K562 (cell line): ENCODE measurements around the gene ACBD6. TPM values are rescaled to one million over a fixed set of nuclear protein-coding genes. Genes with fewer than 3 reads are reported as not detected.

Experiments used
- MCM2 ChIP-seq: fragments of 450-650 bp; IDR thresholded peaks from 2 replicates; pipeline ENCODE4 v1.6.1; 2017; ENCODE audit warnings: low read depth, mild to moderate bottlenecking
- MTA1 ChIP-seq: fragments of 450-650 bp; IDR thresholded peaks from 2 replicates; pipeline ENCODE4 v1.6.1; 2017; ENCODE audit warnings: borderline replicate concordance
- NCOA4 ChIP-seq: fragments of 450-650 bp; IDR thresholded peaks from 2 replicates; pipeline ENCODE4 v1.6.1; 2018; ENCODE audit warnings: mild to moderate bottlenecking; ENCODE audit not compliant: partially characterized antibody
- OTX1 ChIP-seq: fragments of 450-650 bp; formaldehyde crosslinking; IDR thresholded peaks from 2 replicates; pipeline ENCODE4 v1.4.0; 2022; ENCODE audit warnings: mild to moderate bottlenecking
- RBM17 ChIP-seq: fragments of 200-400 bp; formaldehyde crosslinking; IDR thresholded peaks from 2 replicates; pipeline ENCODE4 v1.6.1; 2017; ENCODE audit warnings: low read depth, mild to moderate bottlenecking, low read length, borderline replicate concordance
- RFX1 ChIP-seq: fragments of 450-650 bp; IDR thresholded peaks from 2 replicates; pipeline ENCODE4 v1.6.1; 2016; ENCODE audit warnings: mild to moderate bottlenecking, moderate library complexity
- SIRT6 ChIP-seq: IDR thresholded peaks from one replicate; pipeline ENCODE4 v1.6.1; 2012; ENCODE audit warnings: low read depth, mild to moderate bottlenecking, control low read depth, inconsistent platforms, low read length, moderate library complexity
- SMC3 ChIP-seq: conservative IDR thresholded peaks from 2 replicates; pipeline ENCODE4 v1.6.1; 2011; ENCODE audit warnings: low read depth, low read length, improper control_type of control experiment; ENCODE audit not compliant: insufficient read depth
- ZNF263 ChIP-seq: sonication (generic); formaldehyde crosslinking; IDR thresholded peaks from 2 replicates; pipeline ENCODE4 v1.8.0; 2022; ENCODE audit warnings: mild to moderate bottlenecking, missing genetic modification reagents, borderline replicate concordance
- polyA plus RNA-seq, 8 experiments: library from polyadenylated mRNA; depleted of rRNA in 4 of 8; stranded (reverse) in 5 of 8; unstranded in 3 of 8; fragments of >200 nt; fragmentation: Nextera tagmentation in 2 of 8; fragmentation: Illumina TruSeq in 1 of 8; extraction: Ambion mirVana in 2 of 8; extraction: Trizol in 1 of 8; gene quantifications; 2 replicates each; pipeline versions ENCODE4 v1.2.1 to v1.2.3, GENCODE V29; 2011 to 2014; ENCODE audit warnings: inconsistent platforms in 1 of 8, missing spikeins in 1 of 8
- total RNA-seq, 7 experiments: library from RNA; depleted of rRNA in 6 of 7; stranded (reverse); fragments of >200 nt in 6 of 7; fragmentation: Illumina TruSeq in 2 of 7; extraction: Trizol in 2 of 7; gene quantifications; 2 replicates each; pipeline versions ENCODE4 v1.2.1 to v1.2.3, GENCODE V29; 2011 to 2021; ENCODE audit warnings: low replicate concordance in 1 of 7
- TF ChIP-seq, protein P1 (sequence below): fragments of 450-650 bp; IDR thresholded peaks from 2 replicates; pipeline ENCODE4 v1.6.1; 2016; ENCODE audit warnings: low read depth
- TF ChIP-seq, protein P2 (sequence below), 2 experiments: fragments of 450-650 bp in 1 of 2; sonication (generic) in 1 of 2; formaldehyde crosslinking; conservative IDR thresholded peaks; 2 replicates each; pipeline versions ENCODE4 v1.4.0 to v1.8.1; 2020 to 2022; ENCODE audit warnings: mild to moderate bottlenecking in 1 of 2, missing genetic modification reagents in 1 of 2
- TF ChIP-seq, protein P3 (sequence below), 2 experiments: fragments of 450-650 bp in 1 of 2; IDR thresholded peaks; 2 replicates each; pipeline ENCODE4 v1.6.1; 2011 to 2017; ENCODE audit warnings: low read depth in 2 of 2, antibody characterized with exemption in 1 of 2, borderline replicate concordance in 1 of 2, low read length in 1 of 2, mild to moderate bottlenecking in 1 of 2, mixed read lengths in 1 of 2; ENCODE audit not compliant: control insufficient read depth in 1 of 2
- TF ChIP-seq, protein P4 (sequence below): fragments of 250-450 bp; sonication (Bioruptor Pico); IDR thresholded peaks from 2 replicates; pipeline ENCODE4 v1.5.0; 2020; ENCODE audit warnings: mild to moderate bottlenecking

The ACBD6 gene
- total and polyA plus RNA-seq, 9 of the 15 experiments (the other 6 are each of a cell fraction or from before 2014, with no cell fraction given): 16.9 to 107 (median 77.7) TPM

DNA sequence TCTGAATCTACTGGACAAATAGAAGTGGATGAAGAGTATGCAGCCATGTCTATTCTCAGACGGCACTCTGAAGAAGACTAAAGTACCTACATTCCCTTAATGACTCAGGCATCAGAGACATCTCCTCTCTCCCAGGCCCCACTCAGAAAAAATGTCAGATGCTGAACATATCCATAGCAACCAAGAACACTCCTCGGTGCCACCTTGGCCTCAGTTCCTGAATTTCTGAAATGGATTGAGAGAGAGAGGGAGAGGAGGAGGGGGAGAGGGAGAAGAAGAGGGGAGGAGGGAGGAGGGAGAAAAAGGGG, 40.4 kb upstream of the ACBD6 start (continued):
- TF ChIP-seq, protein P1, sequence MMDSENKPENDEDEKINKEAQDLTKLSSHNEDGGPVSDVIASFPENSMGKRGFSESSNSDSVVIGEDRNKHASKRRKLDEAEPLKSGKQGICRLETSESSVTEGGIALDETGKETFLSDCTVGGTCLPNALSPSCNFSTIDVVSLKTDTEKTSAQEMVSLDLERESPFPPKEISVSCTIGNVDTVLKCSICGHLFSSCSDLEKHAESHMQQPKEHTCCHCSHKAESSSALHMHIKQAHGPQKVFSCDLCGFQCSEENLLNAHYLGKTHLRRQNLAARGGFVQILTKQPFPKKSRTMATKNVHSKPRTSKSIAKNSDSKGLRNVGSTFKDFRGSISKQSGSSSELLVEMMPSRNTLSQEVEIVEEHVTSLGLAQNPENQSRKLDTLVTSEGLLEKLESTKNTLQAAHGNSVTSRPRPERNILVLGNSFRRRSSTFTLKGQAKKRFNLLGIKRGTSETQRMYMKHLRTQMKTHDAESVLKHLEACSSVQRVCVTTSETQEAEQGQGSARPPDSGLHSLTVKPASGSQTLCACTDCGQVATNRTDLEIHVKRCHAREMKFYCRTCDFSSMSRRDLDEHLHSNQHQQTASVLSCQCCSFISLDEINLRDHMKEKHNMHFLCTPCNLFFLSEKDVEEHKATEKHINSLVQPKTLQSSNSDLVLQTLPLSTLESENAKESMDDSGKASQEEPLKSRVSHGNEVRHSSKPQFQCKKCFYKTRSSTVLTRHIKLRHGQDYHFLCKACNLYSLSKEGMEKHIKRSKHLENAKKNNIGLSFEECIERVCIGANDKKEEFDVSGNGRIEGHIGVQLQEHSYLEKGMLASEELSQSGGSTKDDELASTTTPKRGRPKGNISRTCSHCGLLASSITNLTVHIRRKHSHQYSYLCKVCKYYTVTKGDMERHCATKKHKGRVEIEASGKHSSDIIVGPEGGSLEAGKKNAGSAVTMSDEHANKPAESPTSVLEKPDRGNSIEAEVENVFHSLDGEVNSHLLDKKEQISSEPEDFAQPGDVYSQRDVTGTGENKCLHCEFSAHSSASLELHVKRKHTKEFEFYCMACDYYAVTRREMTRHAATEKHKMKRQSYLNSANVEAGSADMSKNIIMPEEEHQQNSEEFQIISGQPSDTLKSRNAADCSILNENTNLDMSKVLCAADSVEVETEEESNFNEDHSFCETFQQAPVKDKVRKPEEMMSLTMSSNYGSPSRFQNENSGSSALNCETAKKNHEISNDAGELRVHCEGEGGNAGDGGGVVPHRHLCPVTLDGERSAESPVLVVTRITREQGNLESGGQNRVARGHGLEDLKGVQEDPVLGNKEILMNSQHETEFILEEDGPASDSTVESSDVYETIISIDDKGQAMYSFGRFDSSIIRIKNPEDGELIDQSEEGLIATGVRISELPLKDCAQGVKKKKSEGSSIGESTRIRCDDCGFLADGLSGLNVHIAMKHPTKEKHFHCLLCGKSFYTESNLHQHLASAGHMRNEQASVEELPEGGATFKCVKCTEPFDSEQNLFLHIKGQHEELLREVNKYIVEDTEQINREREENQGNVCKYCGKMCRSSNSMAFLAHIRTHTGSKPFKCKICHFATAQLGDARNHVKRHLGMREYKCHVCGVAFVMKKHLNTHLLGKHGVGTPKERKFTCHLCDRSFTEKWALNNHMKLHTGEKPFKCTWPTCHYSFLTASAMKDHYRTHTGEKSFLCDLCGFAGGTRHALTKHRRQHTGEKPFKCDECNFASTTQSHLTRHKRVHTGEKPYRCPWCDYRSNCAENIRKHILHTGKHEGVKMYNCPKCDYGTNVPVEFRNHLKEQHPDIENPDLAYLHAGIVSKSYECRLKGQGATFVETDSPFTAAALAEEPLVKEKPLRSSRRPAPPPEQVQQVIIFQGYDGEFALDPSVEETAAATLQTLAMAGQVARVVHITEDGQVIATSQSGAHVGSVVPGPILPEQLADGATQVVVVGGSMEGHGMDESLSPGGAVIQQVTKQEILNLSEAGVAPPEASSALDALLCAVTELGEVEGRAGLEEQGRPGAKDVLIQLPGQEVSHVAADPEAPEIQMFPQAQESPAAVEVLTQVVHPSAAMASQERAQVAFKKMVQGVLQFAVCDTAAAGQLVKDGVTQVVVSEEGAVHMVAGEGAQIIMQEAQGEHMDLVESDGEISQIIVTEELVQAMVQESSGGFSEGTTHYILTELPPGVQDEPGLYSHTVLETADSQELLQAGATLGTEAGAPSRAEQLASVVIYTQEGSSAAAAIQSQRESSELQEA: no peak
- TF ChIP-seq, protein P2, sequence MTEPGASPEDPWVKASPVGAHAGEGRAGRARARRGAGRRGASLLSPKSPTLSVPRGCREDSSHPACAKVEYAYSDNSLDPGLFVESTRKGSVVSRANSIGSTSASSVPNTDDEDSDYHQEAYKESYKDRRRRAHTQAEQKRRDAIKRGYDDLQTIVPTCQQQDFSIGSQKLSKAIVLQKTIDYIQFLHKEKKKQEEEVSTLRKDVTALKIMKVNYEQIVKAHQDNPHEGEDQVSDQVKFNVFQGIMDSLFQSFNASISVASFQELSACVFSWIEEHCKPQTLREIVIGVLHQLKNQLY (CRISPR knock-in tag; conservative IDR thresholded peaks at IDR 0.05): no peak
- 0 out of 2 replicates have a peak, but pooled peaks have one; percentile 39 for TF ChIP-seq ZNF263 (CRISPR knock-in tag)
- TF ChIP-seq MCM2: no peak
- no peak for TF ChIP-seq SMC3
- no peak for TF ChIP-seq OTX1
- TF ChIP-seq NCOA4: no peak
- TF ChIP-seq RFX1: peak; percentile 26; the same call in 1 of the 2 replicates
- no peak for TF ChIP-seq SIRT6
- TF ChIP-seq RBM17: no peak
- TF ChIP-seq, protein P3, sequence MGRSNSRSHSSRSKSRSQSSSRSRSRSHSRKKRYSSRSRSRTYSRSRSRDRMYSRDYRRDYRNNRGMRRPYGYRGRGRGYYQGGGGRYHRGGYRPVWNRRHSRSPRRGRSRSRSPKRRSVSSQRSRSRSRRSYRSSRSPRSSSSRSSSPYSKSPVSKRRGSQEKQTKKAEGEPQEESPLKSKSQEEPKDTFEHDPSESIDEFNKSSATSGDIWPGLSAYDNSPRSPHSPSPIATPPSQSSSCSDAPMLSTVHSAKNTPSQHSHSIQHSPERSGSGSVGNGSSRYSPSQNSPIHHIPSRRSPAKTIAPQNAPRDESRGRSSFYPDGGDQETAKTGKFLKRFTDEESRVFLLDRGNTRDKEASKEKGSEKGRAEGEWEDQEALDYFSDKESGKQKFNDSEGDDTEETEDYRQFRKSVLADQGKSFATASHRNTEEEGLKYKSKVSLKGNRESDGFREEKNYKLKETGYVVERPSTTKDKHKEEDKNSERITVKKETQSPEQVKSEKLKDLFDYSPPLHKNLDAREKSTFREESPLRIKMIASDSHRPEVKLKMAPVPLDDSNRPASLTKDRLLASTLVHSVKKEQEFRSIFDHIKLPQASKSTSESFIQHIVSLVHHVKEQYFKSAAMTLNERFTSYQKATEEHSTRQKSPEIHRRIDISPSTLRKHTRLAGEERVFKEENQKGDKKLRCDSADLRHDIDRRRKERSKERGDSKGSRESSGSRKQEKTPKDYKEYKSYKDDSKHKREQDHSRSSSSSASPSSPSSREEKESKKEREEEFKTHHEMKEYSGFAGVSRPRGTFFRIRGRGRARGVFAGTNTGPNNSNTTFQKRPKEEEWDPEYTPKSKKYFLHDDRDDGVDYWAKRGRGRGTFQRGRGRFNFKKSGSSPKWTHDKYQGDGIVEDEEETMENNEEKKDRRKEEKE (IDR thresholded peaks at IDR 0.05; ENCODE audit: borderline replicate concordance in 1 of 2, control insufficient read depth in 1 of 2, low read depth in 2 of 2, low read length in 1 of 2): no peak
- TF ChIP-seq, protein P4, sequence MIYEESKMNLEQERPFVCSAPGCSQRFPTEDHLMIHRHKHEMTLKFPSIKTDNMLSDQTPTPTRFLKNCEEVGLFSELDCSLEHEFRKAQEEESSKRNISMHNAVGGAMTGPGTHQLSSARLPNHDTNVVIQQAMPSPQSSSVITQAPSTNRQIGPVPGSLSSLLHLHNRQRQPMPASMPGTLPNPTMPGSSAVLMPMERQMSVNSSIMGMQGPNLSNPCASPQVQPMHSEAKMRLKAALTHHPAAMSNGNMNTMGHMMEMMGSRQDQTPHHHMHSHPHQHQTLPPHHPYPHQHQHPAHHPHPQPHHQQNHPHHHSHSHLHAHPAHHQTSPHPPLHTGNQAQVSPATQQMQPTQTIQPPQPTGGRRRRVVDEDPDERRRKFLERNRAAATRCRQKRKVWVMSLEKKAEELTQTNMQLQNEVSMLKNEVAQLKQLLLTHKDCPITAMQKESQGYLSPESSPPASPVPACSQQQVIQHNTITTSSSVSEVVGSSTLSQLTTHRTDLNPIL (CRISPR knock-in tag): no peak
- TF ChIP-seq MTA1: no peak
